HG02943 (cell line): ENCODE results near the gene LCAT.
"Not testable (repeated sequence)": the region's sequence is repeated elsewhere in the genome, so short reads cannot be mapped to it uniquely, and the experiment has no call there.

Experiments used
- ATAC-seq: cut with Tn5 transposase; IDR thresholded peaks from one replicate; pipeline ENCODE4 v1.9.1; 2021; ENCODE audit warnings: mild to moderate bottlenecking, low read depth, moderate library complexity; ENCODE audit not compliant: unreplicated experiment

The LCAT gene

GRCh38 chr16:67917140-67917851, 26.6 kb downstream of the LCAT start:
- ATAC-seq: no peak

GRCh38 chr16:67915831-67916723, 27.8 kb downstream of the LCAT start:
- ATAC-seq: no peak

GRCh38 chr16:67915496-67915769, 28.5 kb downstream of the LCAT start:
- not testable (repeated sequence) for ATAC-seq

GRCh38 chr16:67914758-67915495, 29.0 kb downstream of the LCAT start:
- no peak for ATAC-seq

- ATAC-seq: no peak
These were observed 33.8 kb downstream of the LCAT start for GRCh38 chr16:67910158-67910557.

- ATAC-seq: no peak
These were observed 34.7 kb downstream of the LCAT start for GRCh38 chr16:67909056-67909742.

- ATAC-seq: no peak
These were observed 36.3 kb downstream of the LCAT start for GRCh38 chr16:67907397-67908180.

GRCh38 chr16:67902831-67903230, 41.1 kb downstream of the LCAT start:
- ATAC-seq: no peak

- ATAC-seq: no peak
These were observed 42.2 kb downstream of the LCAT start for GRCh38 chr16:67901734-67902133.

GRCh38 chr16:67897231-67897630, 46.7 kb downstream of the LCAT start:
- ATAC-seq: no peak

GRCh38 chr16:67893743-67894399, 50.0 kb downstream of the LCAT start:
- no peak for ATAC-seq

GRCh38 chr16:67892899-67893742, 50.8 kb downstream of the LCAT start, which contains the start of gene PSKH1:
Gene PSKH1 (plus strand): TSS chr16:67893254. CDS start chr16:67908750, 15,496 bp downstream.
- ATAC-seq: peak; percentile 85

GRCh38 chr16:67892375-67892774, 51.5 kb downstream of the LCAT start:
- no peak for ATAC-seq
